ENCODE measurements around the gene MZB1. TPM values are rescaled to one million over a fixed set of nuclear protein-coding genes. Genes with fewer than 3 reads are reported as not detected.
"Not testable (repeated sequence)": the region's sequence is repeated elsewhere in the genome, so short reads cannot be mapped to it uniquely, and the experiment has no call there.

The MZB1 gene
- total RNA-seq, 1 donor from 2014 or later = not detected

- peak; percentile 58 for DNase-seq (ENCODE audit: low read depth)
These were observed 3.2 kb upstream of the MZB1 start for GRCh38 chr5:139392678-139393496.

- no peak for DNase-seq (ENCODE audit: low read depth)
These were observed 2.6 kb upstream of the MZB1 start for GRCh38 chr5:139392324-139392677.

GRCh38 chr5:139391570-139392323 is 2.0 kb upstream of the MZB1 start:
- DNase-seq (ENCODE audit: low read depth) = no peak

DNA sequence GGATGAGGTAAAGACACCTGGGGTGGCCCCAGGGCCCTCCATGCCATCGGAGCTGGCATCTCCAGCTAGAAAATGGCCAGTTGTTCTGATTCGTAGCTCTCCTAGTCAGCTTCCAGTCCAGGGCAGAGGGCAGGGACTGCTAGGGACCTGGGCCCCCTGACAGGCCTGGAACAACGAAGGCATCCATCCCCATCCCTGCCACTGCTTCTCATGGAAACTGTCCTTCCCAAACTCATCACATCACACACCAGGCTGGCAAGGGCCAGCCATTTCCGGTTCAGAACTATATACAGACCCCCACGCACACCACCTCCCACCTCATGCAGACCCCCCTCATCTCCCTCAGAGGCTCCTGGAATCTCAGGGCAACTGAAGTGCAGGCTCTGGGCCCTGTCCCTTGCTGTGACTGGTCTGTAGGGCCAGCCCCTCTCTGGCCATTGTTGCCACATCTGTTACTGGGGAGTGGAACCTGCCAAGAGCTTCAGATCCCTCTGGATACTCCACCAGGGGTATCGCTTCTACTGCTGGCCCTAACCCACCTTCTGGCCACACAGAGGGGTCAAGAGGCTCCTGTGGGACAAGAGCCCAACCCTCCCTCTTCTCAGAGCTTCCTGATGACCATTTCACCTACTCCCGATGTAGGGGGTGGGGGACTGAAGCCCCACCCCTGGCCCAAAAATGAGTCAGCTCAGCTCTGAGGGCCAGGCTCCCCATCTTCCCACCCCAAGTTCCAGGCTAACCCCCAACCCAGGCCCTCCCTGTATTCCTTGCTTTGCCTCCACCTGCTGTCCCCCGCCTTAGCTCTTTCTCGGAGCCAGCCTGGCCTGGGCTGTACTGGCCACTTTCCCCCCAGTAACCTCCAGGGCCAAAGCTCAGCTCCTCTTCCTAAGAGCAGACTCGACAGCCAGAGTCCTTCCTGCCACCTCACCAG is 1.2 kb upstream of the MZB1 start:
- DNase-seq (ENCODE audit: low read depth) = no peak

- peak; percentile 53 for DNase-seq (ENCODE audit: low read depth)
These were observed 1.4 kb downstream of the MZB1 start for GRCh38 chr5:139388198-139388821.

DNA sequence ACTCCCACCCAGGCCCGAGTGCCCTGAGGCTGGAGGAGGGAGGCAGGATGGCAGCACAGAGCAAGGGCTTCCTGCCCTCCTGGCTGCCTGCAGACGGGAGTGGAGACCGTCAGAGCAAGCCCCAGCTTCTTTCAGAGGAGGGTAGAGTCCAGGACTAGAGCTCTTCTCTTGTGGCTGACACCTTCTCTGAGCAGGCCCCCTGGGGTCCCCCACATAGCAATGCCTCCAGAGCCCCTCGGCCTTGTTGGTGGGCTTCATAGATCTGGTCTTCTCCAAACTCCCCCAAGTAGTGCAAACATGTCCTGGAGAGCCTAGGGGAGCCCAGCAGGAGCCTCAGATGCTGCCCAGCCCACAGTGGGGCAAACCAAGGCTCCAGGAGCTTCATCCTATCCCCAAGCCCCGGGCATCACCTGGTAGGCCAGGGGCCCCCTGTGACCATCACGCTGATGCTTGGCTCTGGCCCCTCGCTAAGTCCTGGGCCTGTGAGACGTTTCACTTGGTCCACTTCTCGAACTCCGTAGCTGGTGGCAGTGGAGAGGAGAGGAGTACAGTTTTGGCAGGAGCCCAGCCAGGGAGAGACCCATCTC is 2.0 kb downstream of the MZB1 start:
- DNase-seq (ENCODE audit: low read depth) = no peak

- DNase-seq (ENCODE audit: low read depth) = not testable (repeated sequence)
These were observed 2.8 kb downstream of the MZB1 start for GRCh38 chr5:139386956-139387355.

DNA sequence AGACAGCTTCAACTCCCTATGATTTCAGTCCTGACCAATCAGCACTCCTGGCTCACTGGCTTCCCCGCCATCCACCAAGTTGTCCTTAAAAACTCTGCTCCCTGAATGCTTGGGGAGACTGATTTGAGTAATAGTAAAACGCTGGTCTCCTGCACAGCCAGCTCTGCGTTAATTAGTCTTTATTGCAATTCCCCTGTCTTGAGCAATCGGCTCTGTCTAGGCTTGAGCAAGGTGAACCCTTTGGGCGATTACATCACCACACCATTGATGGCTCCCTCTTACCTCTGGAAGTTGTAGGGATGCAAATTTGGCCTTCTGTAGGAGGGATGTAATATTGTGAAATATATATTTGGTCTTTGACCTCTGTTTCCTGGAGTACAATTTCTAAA is 3.7 kb downstream of the MZB1 start:
- DNase-seq (ENCODE audit: low read depth) = peak; percentile 72

GRCh38 chr5:139385061-139386049 is 4.4 kb downstream of the MZB1 start:
- no peak for DNase-seq (ENCODE audit: low read depth)

DNA sequence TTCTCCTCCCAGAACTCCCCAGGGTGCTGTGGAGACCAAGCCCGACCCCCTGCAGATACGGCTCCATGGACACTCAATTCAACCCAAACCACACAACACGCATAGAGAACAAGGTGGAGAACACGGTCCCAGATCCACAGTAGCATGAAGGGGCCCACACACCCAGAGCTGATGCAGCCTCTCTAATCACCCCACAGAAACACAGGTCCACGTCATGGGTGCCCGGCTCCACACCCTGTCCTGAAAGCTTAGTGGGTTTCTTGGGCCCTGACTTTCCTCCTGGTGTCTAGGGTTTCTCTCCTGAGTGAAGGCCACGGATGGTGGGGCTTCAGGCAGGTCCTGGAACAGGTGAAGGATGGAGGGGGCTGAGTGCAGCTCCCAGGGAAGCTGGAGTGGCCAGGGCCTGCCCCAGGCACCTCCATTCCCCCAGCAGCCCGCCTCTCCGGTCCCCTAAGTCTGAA is 5.1 kb downstream of the MZB1 start:
- no peak for DNase-seq (ENCODE audit: low read depth)

- no peak for DNase-seq (ENCODE audit: low read depth)
These were observed 5.6 kb downstream of the MZB1 start for GRCh38 chr5:139383993-139384590.

DNA sequence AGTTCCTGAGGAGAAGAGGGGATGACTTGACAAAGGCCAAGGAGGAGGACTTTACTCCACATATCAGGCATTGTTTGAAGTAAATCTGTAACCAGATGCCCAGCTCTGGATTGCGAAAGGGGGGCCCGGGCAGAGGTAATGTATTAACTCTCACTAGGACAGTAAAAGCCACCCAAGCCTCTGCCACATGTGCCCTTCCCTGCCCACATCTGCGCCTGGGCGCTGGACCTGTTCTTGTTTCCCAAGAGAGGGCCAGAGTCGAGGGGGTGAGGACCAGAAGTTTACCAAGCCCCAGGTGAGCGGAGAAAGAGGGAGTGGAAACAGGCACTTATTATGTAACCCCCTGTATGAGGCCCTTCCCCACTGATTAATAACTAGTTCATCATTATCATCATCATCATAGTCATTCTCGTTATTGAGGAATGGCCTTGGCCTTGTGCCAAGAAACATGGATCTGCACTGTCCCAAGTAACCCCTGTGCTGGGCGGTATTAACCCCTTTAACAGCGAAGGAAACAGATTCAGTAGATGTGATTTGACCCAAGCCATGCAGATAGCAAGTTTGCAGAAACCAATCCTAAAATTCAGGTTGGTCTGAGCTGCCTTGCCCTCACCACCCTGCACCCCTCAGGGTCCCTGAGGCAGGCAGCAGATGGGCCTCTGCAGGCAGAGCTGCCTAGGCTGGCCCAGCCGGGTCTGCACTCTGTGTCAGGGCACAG is 6.3 kb downstream of the MZB1 start, which contains the start of gene SLC23A1:
Gene SLC23A1 (minus strand): TSS at position 23 of the 718 bp plus-strand sequence. CDS start 44 bp downstream, outside the sequence.
- DNase-seq (ENCODE audit: low read depth) = peak; percentile 84

GRCh38 chr5:139382807-139383206 is 6.9 kb downstream of the MZB1 start:
- DNase-seq (ENCODE audit: low read depth) = no peak

- no peak for DNase-seq (ENCODE audit: low read depth)
These were observed 7.6 kb downstream of the MZB1 start for GRCh38 chr5:139381837-139382761.

- DNase-seq (ENCODE audit: low read depth) = no peak
These were observed 9.9 kb downstream of the MZB1 start for GRCh38 chr5:139379626-139380449.

DNA sequence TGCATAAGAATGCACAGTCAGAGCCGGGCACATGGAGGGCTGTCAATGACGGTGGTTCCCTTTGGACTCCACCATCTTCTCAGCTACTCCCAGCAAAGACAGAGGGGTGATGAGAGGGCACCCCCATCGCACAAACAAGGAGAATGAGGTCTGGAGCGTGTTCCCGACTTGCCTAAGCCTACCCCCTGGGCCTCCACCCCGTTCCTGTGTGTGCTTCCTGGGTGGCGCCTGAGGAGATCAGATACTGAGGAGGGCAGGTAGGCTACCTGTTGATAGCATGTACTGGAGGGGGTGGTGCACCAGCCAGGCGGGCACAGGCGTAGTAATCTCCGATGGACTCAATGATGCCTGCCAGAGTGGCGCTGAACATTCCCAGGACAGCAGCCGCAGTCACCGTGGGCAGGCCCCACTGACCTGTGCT is 10.8 kb downstream of the MZB1 start:
- no peak for DNase-seq (ENCODE audit: low read depth)
